PC-9 (cell line): ENCODE measurements around the gene PEAK3. TPM values are rescaled to one million over a fixed set of nuclear protein-coding genes. Genes with fewer than 3 reads are reported as not detected.

Experiments used
- BruUV-seq: library from RNA; stranded (reverse); fragments of 400-500 nt; replicated peaks from 2 replicates; lab custom pipeline; 2021; lab: Mats Ljungman, UMichigan
- CTCF ChIA-PET: fragments of 300-600 bp; sonication (Branson Sonifier 250); formaldehyde crosslinking; loops from one replicate; lab custom pipeline; 2022; ENCODE audit warnings: antibody characterized with exemption; lab: Charles Lee
- POLR2A ChIA-PET: fragments of 300-600 bp; sonication (Branson Sonifier 250); formaldehyde crosslinking; loops from one replicate; lab custom pipeline; 2022; ENCODE audit warnings: antibody characterized with exemption; ENCODE audit not compliant: unreplicated experiment; lab: Charles Lee
- DNase-seq, 2 experiments: peaks; one replicate each; pipeline versions ENCODE4 v3.0.0 to v3.0.0-alpha.2; 2015 to 2022; ENCODE audit warnings: mixed read lengths in 1 of 2
- H2AFZ ChIP-seq: fragments of 200-600 bp; sonication (generic); 2 replicates; pipeline ENCODE4 v1.8.1; 2017; ENCODE audit warnings: antibody characterized with exemption
- H3F3A ChIP-seq: fragments of 200-600 bp; sonication (generic); 2 replicates; pipeline ENCODE4 v1.8.1; 2017; ENCODE audit warnings: antibody characterized with exemption, mild to moderate bottlenecking, low read depth; ENCODE audit not compliant: insufficient read depth
- H3K27ac ChIP-seq: fragments of 200-600 bp; sonication (generic); 2 replicates; pipeline ENCODE4 v1.6.1; 2016; ENCODE audit warnings: mixed run types
- H3K27me3 ChIP-seq: fragments of 200-600 bp; sonication (generic); 2 replicates; pipeline ENCODE4 v1.6.1; 2016; ENCODE audit warnings: low read depth, mixed run types; ENCODE audit not compliant: insufficient read depth
- H3K36me3 ChIP-seq: fragments of 200-600 bp; sonication (generic); 2 replicates; pipeline ENCODE4 v1.6.1; 2016; ENCODE audit warnings: low read depth, mixed run types
- H3K4me1 ChIP-seq: fragments of 200-600 bp; sonication (generic); replicated peaks from 2 replicates; pipeline ENCODE4 v1.6.1; 2016; ENCODE audit warnings: mixed run types; ENCODE audit not compliant: insufficient read depth
- H3K4me2 ChIP-seq: fragments of 200-600 bp; sonication (generic); 2 replicates; pipeline ENCODE4 v1.6.1; 2017; ENCODE audit warnings: mixed run types
- H3K4me3 ChIP-seq: fragments of 200-600 bp; sonication (generic); 2 replicates; pipeline ENCODE4 v1.6.1; 2016; ENCODE audit warnings: mixed run types
- H3K79me2 ChIP-seq: fragments of 200-600 bp; sonication (generic); 2 replicates; pipeline ENCODE4 v1.6.1; 2017; ENCODE audit warnings: low read depth, mixed run types
- H3K9me2 ChIP-seq: fragments of 200-600 bp; sonication (generic); 2 replicates; pipeline ENCODE4 v1.8.1; 2017; ENCODE audit warnings: mild to moderate bottlenecking; ENCODE audit not compliant: insufficient read depth
- H3K9me3 ChIP-seq: fragments of 200-600 bp; sonication (generic); 2 replicates; pipeline ENCODE4 v1.8.1; 2016; ENCODE audit warnings: low read depth; ENCODE audit not compliant: insufficient read depth
- H4K20me1 ChIP-seq: fragments of 200-600 bp; sonication (generic); 2 replicates; pipeline ENCODE4 v1.8.1; 2017; ENCODE audit not compliant: insufficient read depth
- CTCF ChIP-seq: fragments of 200-600 bp; sonication (generic); conservative IDR thresholded peaks from 2 replicates; pipeline ENCODE4 v1.6.1; 2017; ENCODE audit warnings: mixed run types, antibody characterized with exemption, mild to moderate bottlenecking, moderate library complexity
- EZH2 ChIP-seq: fragments of 200-600 bp; sonication (generic); IDR thresholded peaks from 2 replicates; pipeline ENCODE4 v1.8.0; 2017; ENCODE audit warnings: antibody characterized with exemption, low read depth
- intact Hi-C: fragments of 100-400 bp; cut with micrococcal nuclease; formaldehyde crosslinking; loops from one replicate; pipeline ENCODE4 v1.10.0; 2022; ENCODE audit not compliant: unreplicated experiment
- total RNA-seq: library from RNA; stranded (reverse); gene quantifications from 2 replicates; pipeline ENCODE4 v1.2.3, GENCODE V29; 2021

Gene PEAK3
- total RNA-seq, 1 experiment from 2014 or later: not detected

GRCh38 chr19:2253106-2254063 lies 28.6 kb downstream of the PEAK3 start:
- Histone ChIP-seq H3K9me3 (no peaks in the 10 kb centered on the region), H3K4me1 (no peaks in the 10 kb centered on the region), H3K9me2 (no peaks in the 10 kb centered on the region), H4K20me1 (no peaks in the 10 kb centered on the region), H3K36me3 (no peaks in the 10 kb centered on the region), H3F3A (no peaks in the 10 kb centered on the region), H3K79me2 (no peaks in the 10 kb centered on the region), H3K27me3 (no peaks in the 10 kb centered on the region), H3K4me3 (no peak overlapping the region), H3K27ac (no peak overlapping the region), H3K4me2 (no peak overlapping the region), H2AFZ (no peak overlapping the region)
- BruUV-seq: no TSS peak
- ChIA-PET CTCF (no interaction called here), POLR2A (no interaction called here)
- DNase-seq: no peak
- TF ChIP-seq EZH2 (no peak), CTCF (no peak)
- intact Hi-C loops: no loop called here

DNA sequence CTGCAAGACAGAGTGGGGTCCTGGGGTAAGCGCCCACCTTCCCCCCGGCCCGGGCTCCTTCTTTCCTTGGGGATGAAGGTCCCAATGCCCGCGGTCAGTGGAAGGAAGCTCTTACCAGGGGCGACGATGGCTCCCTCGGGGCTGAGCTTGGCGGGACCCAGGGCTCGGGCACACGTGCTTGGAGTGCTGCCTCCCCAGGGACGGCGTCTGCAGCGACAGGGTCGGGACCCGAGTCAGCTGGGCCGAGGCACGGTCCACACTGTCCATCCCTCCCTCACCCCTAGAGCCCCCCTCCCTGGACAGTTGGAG lies 29.2 kb downstream of the PEAK3 start:
- no TSS peak for BruUV-seq
- no peak for TF ChIP-seq CTCF
- no peak for TF ChIP-seq EZH2
- no peak for DNase-seq
- Histone ChIP-seq H3K9me3 (no peaks in the 10 kb centered on the region), H2AFZ (no peak overlapping the region), H3K4me3 (no peak overlapping the region), H3K4me2 (no peak overlapping the region), H3K79me2 (no peaks in the 10 kb centered on the region), H3K9me2 (no peaks in the 10 kb centered on the region), H3K4me1 (no peaks in the 10 kb centered on the region), H3K27me3 (no peaks in the 10 kb centered on the region), H3K27ac (no peak overlapping the region), H4K20me1 (no peaks in the 10 kb centered on the region), H3K36me3 (no peaks in the 10 kb centered on the region), H3F3A (no peaks in the 10 kb centered on the region)
- ChIA-PET CTCF (no interaction called here), POLR2A (no interaction called here)
- intact Hi-C loops: no loop called here

DNA sequence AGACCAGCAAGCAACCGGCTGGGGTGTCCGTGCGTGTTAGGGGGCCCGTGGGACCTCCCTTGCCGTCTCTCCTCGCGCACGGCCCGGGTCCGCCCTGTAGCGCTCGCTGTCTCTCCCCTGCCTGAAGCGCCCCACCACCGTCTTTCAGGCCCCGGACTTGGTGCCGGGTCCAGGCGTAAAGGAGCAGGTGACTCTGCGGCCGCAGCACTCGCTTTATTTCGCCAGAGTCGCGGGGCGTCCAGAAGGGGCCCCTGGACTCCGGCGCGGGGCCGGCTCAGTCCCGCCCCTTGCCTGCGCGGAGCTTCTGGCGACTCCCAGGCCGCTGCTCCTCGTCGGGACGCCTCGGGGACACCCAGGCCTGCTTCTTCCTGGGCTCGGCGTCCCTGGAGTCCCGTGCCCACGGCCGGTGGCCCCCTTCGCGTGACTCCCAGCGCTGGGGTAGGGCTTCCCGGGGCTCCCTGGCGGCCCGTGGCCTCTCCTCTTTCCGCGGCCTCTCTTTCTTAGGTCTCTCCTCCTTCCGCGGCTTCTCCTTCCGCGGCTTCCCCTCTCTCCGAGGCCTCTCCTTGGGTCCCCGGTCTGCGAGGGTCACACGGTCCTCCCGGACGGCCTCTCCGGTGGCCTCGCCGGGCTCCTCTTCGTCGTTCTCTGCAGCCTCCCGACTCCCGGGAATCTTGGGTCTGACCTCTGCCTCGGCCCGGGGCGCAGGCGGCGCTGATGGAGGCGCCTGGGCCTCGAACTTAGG lies 29.7 kb downstream of the PEAK3 start:
- Histone ChIP-seq H3K9me3 (no peaks in the 10 kb centered on the region), H3K4me1 (no peaks in the 10 kb centered on the region), H3K36me3 (no peaks in the 10 kb centered on the region), H3K27me3 (no peaks in the 10 kb centered on the region), H2AFZ (no peak overlapping the region), H3K27ac (no peak overlapping the region), H3K79me2 (no peaks in the 10 kb centered on the region), H4K20me1 (no peaks in the 10 kb centered on the region), H3F3A (no peaks in the 10 kb centered on the region), H3K4me2 (no peak overlapping the region), H3K4me3 (no peak overlapping the region), H3K9me2 (no peaks in the 10 kb centered on the region)
- no peak for DNase-seq
- CTCF ChIA-PET: no interaction called here
- no peak for TF ChIP-seq CTCF
- TF ChIP-seq EZH2: no peak
- no TSS peak for BruUV-seq
- intact Hi-C loops: no loop called here
- POLR2A ChIA-PET: no interaction called here
